Adipocyte (in vitro differentiated cells): ENCODE results near the gene MGRN1.

Experiments
- DNase-seq: peaks from one replicate; pipeline ENCODE4 v3.0.0-alpha.2; 2015; ENCODE audit warnings: low read depth
- H3K27me3 ChIP-seq: replicated peaks from 2 replicates; pipeline ENCODE4 v1.7.0; 2013; ENCODE audit warnings: mild to moderate bottlenecking, low read length, moderate library complexity; ENCODE audit not compliant: control insufficient read depth, insufficient read depth
- H3K36me3 ChIP-seq: 2 replicates; pipeline ENCODE4 v1.7.0; 2013; ENCODE audit warnings: low read length, mild to moderate bottlenecking, moderate library complexity; ENCODE audit not compliant: control insufficient read depth, insufficient read depth, severe bottlenecking
- H3K4me1 ChIP-seq: 2 replicates; pipeline ENCODE4 v1.7.0; 2013; ENCODE audit warnings: mild to moderate bottlenecking, low read length, moderate library complexity; ENCODE audit not compliant: control insufficient read depth, insufficient read depth
- H3K4me3 ChIP-seq: 2 replicates; pipeline ENCODE4 v1.7.0; 2013; ENCODE audit warnings: mild to moderate bottlenecking, low read length, moderate library complexity
- H3K9ac ChIP-seq: 2 replicates; pipeline ENCODE4 v1.7.0; 2013; ENCODE audit warnings: mild to moderate bottlenecking, low read length, moderate library complexity
- H3K9me3 ChIP-seq: 2 replicates; pipeline ENCODE4 v1.7.0; 2013; ENCODE audit warnings: mild to moderate bottlenecking, low read length, moderate library complexity; ENCODE audit not compliant: control insufficient read depth

Gene MGRN1

GRCh38 chr16:4607841-4608703 is 16.6 kb upstream of the MGRN1 start:
- Histone ChIP-seq H3K9me3 (no peaks in the 10 kb centered on the region), H3K27me3 (peaks cover under 1% of the 10 kb centered on the region), H3K9ac (no peak overlapping the region), H3K36me3 (peaks cover 14% of the 10 kb centered on the region), H3K4me1 (peaks cover 22% of the 10 kb centered on the region), H3K4me3 (no peak overlapping the region)
- no peak for DNase-seq

- Histone ChIP-seq H3K9ac (no peak overlapping the region), H3K36me3 (peaks cover 14% of the 10 kb centered on the region), H3K4me3 (no peak overlapping the region), H3K9me3 (no peaks in the 10 kb centered on the region), H3K27me3 (no peaks in the 10 kb centered on the region), H3K4me1 (peaks cover 28% of the 10 kb centered on the region)
- DNase-seq = no peak
Measured at GRCh38 chr16:4608704-4608980, 16.0 kb upstream of the MGRN1 start.

DNA sequence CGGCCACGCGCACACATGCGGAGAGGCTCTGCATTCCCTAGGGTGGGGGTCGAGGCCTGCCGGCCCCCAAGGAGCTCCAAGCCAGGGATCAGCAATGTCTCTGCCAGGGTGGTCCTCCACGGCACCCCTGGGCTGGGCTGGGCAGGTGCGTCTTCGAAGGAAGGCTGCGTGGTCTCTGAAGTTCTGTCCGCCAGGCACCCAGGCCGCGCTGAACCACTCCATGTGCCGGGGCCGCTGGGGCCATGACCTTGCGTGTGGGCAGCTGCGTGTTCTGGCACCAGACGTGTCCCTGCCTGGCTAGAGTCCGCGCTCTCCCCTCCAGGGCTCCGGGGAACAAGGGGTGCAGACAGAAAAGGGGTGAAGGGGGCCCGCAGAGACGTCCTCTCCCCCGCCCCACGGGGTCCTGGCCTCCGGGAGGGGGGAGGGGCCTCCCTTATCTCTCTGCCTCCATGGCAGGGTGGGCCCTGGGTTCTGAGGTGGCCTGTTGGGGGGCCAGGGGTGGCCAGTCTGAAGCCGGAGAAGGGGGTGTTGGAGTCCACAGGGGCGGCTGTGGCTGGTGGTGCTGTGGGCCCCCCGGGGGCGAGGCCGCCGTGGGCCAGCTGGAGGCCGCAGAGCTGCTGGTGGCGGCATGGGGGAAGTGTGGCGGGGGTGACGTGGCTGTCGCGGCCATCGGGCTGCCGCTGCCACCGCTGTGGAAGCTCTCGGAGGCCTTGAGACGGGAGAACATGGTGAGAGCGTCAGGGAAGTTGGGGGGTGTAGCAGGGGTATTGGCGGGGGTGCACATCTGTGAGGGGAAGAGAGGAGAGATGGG is 15.2 kb upstream of the MGRN1 start:
- H3K36me3 ChIP-seq = peaks cover 14% of the 10 kb centered on the region
- no peak overlapping the region for H3K4me3 ChIP-seq
- H3K9me3 ChIP-seq = no peaks in the 10 kb centered on the region
- no peak for DNase-seq
- H3K27me3 ChIP-seq = no peaks in the 10 kb centered on the region
- H3K9ac ChIP-seq = no peak overlapping the region
- H3K4me1 ChIP-seq = peaks cover 29% of the 10 kb centered on the region

DNA sequence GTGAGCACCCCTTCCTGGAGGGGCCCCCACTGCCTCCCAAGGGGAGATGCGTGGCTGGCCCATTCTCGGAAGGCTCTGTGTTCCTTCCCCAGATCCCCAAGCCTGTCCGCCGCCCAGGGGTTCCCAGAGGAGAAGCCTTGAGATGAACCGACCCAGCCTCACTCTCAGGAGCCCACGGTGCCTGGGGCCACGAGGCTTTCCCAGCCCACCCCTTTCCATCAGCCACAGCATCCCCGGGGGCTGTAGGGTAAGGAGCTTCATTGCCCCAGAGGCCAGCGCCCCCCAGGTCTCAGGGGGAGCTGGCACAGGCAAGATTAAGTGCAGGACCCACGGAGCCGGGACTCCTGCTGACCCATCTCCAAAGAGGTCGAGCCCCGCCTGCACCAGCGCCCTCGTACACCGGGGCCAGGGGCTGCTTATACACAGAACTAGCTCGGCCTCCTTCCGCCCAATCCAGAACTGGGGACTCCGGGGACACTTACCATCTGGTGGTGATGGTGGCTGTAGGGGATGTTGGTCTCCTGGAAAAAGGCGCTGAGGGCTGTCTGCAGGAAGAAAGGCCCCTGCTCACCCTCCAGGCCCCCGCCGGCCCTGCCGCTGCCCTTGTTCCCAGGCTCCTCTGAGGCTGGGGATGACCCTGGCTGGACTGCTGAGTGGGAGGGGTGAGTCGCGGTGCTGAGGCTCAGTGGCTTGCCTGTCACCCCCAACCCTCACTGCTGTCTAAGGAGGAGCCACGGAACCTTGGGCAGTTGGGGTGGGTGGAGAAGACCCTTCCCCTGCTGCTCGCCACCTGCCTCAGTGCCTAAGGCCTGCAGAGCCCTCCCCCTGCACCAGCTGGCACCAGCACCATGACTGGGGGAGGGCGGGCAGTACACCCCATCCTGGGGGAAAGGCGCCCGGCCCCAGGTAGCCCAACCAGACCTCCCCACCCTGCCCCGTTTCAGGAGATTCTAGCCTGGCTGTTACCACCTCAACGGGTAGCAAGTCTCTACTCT is 14.3 kb upstream of the MGRN1 start:
- Histone ChIP-seq H3K9me3 (no peaks in the 10 kb centered on the region), H3K9ac (no peak overlapping the region), H3K27me3 (no peaks in the 10 kb centered on the region), H3K36me3 (peaks cover 14% of the 10 kb centered on the region), H3K4me3 (no peak overlapping the region), H3K4me1 (peaks cover 27% of the 10 kb centered on the region)
- DNase-seq = no peak

GRCh38 chr16:4611337-4612021 is 13.1 kb upstream of the MGRN1 start:
- Histone ChIP-seq H3K4me3 (no peak overlapping the region), H3K9ac (peak overlapping the region; percentile 15), H3K36me3 (peaks cover 14% of the 10 kb centered on the region), H3K27me3 (no peaks in the 10 kb centered on the region), H3K4me1 (peaks cover 32% of the 10 kb centered on the region), H3K9me3 (no peaks in the 10 kb centered on the region)
- peak; percentile 68 for DNase-seq

- H3K4me1 ChIP-seq = peaks cover 38% of the 10 kb centered on the region
- H3K9me3 ChIP-seq = no peaks in the 10 kb centered on the region
- DNase-seq = peak; percentile 15
- peaks cover 12% of the 10 kb centered on the region for H3K36me3 ChIP-seq
- H3K9ac ChIP-seq = peak overlapping the region; percentile 94
- H3K27me3 ChIP-seq = no peaks in the 10 kb centered on the region
- peak overlapping the region; percentile 92 for H3K4me3 ChIP-seq
Measured at GRCh38 chr16:4612474-4612931, 12.1 kb upstream of the MGRN1 start.

GRCh38 chr16:4612977-4613635 is 11.5 kb upstream of the MGRN1 start:
- no peaks in the 10 kb centered on the region for H3K9me3 ChIP-seq
- H3K4me3 ChIP-seq = peak overlapping the region; percentile 92
- H3K9ac ChIP-seq = peak overlapping the region; percentile 94
- DNase-seq = peak; percentile 22
- no peaks in the 10 kb centered on the region for H3K27me3 ChIP-seq
- peaks cover 7% of the 10 kb centered on the region for H3K36me3 ChIP-seq
- H3K4me1 ChIP-seq = peaks cover 40% of the 10 kb centered on the region

GRCh38 chr16:4613636-4614570 is 10.7 kb upstream of the MGRN1 start:
- Histone ChIP-seq H3K4me1 (peaks cover 40% of the 10 kb centered on the region), H3K4me3 (peak overlapping the region; percentile 92), H3K9me3 (no peaks in the 10 kb centered on the region), H3K27me3 (no peaks in the 10 kb centered on the region), H3K9ac (peak overlapping the region; percentile 94), H3K36me3 (no peaks in the 10 kb centered on the region)
- peak; percentile 64 for DNase-seq

DNA sequence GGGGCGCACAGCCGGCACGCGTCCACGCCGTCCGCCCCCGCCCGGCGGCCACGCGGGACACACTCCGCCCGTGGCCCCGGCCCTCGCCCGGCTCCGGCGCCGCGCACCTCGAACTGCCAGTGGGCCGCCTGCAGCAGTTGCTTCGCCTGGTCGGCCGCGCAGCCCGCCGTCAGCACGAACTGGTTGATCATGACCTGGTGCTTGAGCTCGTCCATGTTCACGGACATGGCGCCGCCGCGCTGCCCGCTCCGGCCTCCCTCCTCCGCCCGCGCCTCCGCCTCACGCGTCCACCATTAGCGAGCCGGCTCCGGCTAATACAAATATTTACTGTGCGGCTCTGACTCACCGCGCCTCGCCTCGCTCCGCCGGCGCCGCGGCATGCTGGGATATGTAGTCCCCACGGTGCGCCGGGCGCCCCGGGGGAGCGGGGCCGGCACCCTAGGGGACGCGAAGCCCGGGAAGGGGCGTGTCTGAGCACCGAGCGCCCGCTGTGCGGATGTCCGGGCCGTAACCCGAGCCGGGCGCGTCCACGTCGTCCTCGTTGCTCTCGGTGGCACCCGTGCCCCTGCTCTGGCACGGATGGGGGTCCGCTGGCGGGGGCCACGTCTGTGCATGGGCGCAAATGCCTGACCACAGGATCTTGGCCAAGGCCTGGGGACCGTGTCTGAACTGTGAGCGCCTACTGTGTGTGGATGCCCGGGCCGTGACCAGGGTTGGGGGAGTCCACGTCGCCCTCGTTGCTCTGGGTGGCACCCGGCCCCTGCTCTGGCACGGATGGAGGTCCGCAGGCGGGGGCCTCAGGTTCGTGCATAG is 9.8 kb upstream of the MGRN1 start, which contains the start of gene UBALD1:
UBALD1 (minus strand) TSS at position 318 of the 813 bp plus-strand sequence; CDS start at position 227, 91 bp downstream.
- H3K4me1 ChIP-seq = peaks cover 40% of the 10 kb centered on the region
- H3K36me3 ChIP-seq = no peaks in the 10 kb centered on the region
- peak; percentile 97 for DNase-seq
- peak within 1 kb of the TSS; percentile 92 for H3K4me3 ChIP-seq
- peak within 1 kb of the TSS; percentile 94 for H3K9ac ChIP-seq
- no peaks in the 10 kb centered on the region for H3K27me3 ChIP-seq
- no peaks in the 10 kb centered on the region for H3K9me3 ChIP-seq
